Medulla oblongata (tissue), 1 donor: ENCODE data around the gene PBX1.
A peak's percentile ranks its signal among the peaks of the same experiment; 100 is the strongest.

Experiments
- DNase-seq: peaks from one replicate; pipeline ENCODE4 v3.0.0-alpha.2; 2015; ENCODE audit errors: extremely low spot score

The PBX1 gene

DNA sequence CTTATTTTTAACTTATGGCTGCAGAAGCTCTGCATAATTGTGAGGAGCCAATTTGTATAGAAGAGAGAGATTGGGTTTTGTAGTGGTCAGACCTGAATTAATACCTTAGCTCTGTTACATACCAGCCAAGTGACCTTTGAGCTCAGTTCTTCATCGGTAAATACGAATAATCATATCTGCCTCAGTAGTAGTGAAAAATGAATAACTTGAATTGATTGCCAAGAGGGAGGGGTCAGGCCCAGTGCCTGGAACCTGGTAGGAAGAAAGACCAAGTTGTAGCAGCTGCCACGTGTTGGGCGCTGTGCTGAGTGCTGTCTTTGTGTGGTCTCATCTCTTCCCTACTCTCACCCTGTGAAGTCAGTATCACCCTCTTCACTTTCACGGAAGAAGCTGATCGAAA lies 247.5 kb downstream of the PBX1 start:
- DNase-seq: no peak

- DNase-seq: no peak
Observed at GRCh38 chr1:164813776-164814175, 254.8 kb downstream of the PBX1 start.

DNA sequence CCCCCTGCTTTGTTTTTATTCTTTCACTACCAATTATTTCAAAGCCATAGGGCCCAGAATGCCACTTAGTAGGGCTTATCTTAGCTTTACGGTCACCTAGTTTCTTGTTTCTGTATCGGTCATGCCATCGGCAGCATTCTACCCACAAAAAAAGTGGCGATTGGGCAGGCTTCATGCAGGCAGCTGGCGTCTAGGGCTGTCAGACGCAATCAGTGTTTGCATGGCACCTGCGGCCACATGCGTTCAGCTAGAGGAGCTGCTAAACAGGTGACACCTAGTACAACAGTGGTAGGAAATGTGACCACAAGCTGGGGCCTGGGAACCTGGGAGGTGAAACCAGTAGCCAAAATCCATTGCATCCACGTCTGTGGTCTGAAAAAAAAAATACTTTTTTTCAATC lies 262.7 kb downstream of the PBX1 start:
- no peak for DNase-seq

DNA sequence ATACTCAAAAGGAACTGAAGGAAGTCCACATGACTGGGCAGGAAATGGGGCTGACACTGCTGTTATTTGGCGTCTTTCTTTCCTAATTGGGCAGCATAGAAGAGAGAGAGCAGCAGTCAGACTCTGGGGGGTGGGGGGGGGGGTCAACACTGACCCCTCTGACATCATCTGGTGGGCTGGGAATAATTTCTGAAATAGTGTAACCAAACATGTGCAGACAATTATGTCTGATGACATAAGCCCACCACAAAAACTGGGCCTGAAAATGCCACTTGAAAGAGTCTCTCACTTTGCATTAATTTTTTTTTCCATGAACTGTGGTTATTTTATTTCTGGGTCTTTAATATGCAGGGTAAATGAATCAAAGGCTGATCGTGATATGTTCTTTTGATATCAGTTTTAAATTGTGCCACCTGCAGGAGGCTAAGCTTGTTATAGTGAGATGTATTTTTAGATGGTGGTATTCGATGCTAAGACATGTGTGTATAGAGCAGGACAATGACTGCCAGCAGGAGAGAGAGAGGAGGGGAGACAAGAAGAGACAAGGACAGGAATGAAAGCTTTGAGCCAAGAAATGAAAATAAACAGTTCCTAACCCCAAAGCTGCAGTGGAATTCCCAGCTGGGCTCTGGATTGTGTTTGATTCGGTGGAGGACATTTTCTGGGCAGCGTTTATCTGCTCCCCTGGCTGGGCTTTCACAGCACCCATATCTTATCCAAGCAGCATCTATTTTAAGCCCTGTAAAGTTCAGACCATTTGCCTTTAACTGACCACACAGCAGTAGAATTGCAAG lies 264.7 kb downstream of the PBX1 start:
- DNase-seq: no peak

DNA sequence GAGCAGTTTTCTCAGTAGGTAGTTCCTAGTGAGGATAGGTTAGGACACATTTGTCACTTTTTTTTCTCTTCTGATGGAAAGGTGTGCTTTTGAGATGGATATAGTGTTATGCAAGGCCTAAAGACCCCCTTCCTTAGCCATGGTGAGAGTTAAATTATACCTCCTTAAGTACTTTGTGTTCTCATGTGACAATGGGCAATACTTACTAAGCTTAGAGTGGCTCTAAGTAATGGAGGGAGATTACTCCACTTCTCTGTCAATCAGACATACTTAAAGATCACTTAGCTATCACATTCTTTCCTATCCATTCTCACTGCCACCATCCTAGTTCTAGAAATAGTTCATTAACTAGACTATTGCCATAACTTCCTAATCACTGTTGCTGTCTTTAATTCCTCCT lies 265.6 kb downstream of the PBX1 start:
- no peak for DNase-seq

- no peak for DNase-seq
Observed at GRCh38 chr1:164830628-164831027, 271.6 kb downstream of the PBX1 start.

DNA sequence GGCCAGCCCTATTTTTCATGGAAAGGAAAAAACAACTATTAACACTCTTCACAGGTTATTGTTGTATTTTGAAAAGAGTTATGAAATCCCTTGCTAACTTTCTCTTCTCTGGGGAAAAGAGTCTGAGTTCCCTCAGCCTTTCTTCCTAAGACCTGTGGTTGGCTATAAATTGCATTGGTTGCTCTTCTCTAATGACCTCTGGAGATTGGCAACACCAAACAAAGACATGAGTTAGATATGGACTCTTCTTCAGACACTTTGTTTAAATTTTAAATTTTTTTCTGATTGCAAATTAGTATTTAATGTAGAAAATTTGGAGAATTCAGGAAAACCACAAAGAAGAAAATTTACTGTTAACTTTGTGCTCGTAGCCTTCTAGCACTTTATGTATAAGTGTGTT lies 275.7 kb downstream of the PBX1 start:
- no peak for DNase-seq

- peak; percentile 17 for DNase-seq
Observed at GRCh38 chr1:164836614-164837018, 277.6 kb downstream of the PBX1 start.

DNA sequence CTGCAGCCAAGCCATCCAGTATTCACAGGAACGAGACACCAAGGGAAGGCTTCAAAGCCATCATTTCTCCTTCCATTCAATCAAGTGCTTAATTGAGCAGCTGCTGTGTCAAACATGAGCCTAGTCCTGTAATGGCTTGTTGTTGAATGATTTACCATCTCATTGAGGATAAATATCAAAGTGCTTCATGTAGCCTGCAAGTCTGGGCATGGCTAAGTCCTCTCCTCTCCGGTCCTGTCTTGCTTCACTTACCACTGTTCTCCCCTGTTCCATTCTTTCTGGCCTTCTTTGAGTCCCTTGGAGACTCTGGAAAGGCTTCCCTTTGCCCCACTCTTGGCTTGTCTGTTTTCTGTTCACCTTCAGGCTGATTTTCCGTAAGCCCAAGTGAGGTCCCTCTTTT lies 279.8 kb downstream of the PBX1 start:
- no peak for DNase-seq

- no peak for DNase-seq
Observed at GRCh38 chr1:164840936-164841335, 282.0 kb downstream of the PBX1 start.

DNA sequence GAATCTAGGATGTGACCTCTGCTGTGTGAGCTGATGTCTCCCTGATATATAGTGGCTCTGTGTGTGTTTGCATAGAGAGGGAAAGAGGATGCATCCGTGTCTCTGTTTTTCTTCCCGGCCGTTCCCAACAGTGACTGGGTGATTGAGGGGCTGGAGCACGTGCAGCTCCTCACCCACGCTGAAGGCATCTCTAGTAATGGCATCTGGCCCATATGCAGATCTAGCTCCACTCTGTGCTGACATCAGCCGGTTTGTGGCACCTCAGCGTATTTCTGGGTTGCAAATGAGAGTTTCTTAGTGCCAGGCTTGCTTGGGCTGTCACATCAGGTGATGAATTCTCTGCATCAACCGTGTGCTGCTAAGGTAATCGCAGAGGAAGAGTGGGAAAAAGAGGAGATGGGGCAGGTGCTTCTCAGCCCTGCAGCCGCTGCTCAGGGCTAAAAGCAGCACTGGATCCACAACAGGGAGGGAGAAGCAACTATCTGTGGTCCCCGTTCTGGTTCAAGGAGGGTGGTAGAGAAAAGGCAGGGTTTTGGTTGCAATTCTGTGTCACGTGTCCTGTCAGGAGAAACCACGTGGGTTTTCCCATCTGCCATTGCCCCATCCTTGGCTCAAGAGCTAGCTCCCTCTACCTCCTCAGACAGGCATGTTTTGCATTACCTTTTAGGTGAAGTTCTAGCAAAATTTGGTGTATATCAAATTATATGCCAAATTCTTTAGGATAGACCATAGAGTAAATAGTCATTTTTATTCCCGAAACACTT lies 282.9 kb downstream of the PBX1 start:
- peak; percentile 14 for DNase-seq

- DNase-seq: no peak
Observed at GRCh38 chr1:164842870-164843269, 283.9 kb downstream of the PBX1 start.

DNA sequence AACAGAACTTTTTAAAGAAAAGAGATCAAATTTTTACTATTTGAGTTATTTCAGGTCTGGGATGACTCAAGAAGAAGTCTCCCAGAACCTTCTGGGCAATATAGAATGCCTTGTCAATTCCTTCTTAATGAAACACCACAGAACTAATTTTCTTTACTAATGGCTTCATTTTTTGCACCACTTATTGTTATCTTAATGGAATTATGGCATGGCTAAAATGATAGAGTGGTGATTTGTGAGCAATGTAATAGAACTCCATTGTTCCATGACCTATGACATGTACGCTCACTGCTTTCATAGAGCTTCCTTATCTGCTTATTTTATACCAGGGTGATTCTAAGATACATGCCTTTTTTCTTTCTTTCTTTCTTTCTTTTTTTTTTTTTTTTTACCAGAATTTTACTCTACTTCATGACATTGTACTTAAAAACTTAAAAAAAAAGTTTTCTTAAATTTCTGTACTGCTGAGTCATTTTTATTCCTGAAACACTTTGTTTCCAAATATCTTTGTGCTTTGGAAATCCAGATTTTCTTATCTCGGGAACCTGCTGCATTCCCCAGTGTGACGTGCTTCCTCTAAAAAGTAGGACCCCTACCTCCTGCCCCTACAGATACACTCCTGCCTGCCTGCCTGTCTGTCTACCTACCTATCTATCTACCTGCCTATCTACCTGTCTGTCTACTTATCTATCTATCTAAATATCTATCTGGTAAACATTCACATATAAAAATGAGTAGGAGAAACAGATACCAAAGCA lies 284.9 kb downstream of the PBX1 start:
- DNase-seq: no peak

GRCh38 chr1:164846731-164847691 lies 288.0 kb downstream of the PBX1 start:
- no peak for DNase-seq

GRCh38 chr1:164853146-164853545 lies 294.2 kb downstream of the PBX1 start:
- no peak for DNase-seq

DNA sequence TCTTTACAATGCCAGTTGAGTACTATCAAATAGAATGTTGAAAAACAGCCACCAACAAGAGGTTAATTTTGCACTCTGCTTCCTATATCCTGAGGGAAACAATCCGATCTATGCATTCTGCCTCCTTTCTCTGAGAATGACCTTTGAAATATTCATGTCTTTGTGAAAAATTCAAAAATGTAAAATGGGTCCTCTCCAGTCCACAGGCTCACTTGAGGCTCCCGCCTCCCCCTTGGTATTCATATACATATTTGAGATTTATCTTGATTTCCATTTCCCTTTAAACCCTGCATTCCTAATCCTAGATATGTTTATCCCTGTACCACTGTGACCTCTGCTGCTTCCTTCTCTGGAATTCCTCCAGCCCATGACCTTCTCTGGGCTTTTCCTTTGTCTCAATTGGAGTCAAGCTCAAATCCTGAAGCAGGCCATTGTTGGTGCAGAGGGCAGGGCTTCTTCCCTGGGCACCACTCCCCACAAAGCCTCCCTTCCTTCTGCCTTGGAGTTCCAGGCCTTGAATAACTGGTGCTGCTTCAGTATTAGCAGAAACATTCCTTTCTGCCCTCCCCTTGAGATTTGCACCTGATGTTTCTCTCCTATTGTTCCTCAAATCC lies 296.8 kb downstream of the PBX1 start:
- DNase-seq: no peak

DNA sequence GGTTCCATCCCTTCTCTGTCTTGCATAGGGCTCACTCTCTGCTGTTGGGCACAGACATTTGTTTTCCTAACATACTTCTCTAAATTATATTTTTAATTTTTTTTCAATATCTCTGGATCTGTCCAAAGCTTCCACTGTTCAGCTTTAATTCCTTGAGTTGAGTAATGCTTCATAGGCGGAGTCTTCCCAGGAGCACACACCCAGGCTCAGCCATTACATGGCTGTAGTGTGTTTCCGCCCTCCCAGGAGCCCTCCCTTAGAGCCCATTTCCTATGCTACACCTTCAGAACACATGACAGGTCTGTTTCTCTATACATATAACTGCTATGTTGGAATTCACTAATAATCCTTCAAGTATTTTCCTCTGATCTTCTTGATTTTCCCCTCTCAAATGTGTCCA lies 297.4 kb downstream of the PBX1 start:
- DNase-seq: no peak

- no peak for DNase-seq
Observed at GRCh38 chr1:164857439-164857838, 298.5 kb downstream of the PBX1 start.

- no peak for DNase-seq
Observed at GRCh38 chr1:164858096-164858632, 299.2 kb downstream of the PBX1 start.

DNA sequence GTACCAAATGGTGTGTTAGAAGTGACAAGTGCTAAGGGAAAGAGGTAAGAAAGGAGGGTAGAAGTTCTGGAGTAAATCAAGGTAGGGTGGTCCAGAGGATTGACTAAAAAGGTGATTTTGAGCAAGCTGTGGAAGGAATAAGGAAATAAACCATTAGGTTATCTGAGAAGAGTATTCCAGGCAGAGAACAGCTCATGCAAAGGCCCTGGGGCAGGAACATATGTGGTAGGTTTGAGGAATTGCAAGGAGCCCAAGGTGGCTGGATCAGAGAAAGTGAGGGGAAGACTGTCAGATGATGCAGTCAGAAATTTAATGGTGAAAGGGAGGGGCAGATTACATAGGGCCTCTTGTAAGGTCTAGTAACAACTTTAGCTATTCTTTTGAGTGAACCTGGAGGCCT lies 302.6 kb downstream of the PBX1 start:
- DNase-seq: no peak

DNA sequence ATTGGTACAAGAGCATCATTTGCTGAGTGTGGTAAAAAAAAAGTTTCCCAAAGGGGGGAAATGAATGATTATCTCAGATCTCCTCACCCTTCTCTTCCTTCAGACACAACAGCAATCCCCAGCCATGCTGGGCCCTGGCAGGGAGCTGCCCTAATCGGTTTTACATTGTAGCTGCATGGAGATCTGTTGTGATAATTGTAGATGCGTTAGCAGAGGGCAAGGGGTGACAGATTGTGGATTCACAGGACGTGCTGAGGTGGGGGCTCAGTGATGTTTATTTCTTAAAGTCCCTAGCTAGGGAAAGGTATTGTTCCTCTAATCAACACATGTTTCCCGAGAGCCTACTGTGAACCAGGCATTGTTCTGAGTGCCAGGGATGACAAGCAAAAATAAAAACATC lies 304.1 kb downstream of the PBX1 start:
- no peak for DNase-seq
